ENCODE measurements around the gene CRELD1. TPM values are rescaled to one million over a fixed set of nuclear protein-coding genes. Genes with fewer than 3 reads are reported as not detected.

The CRELD1 gene
- total and polyA plus RNA-seq, 2 of the 13 experiments (the other 11 are each of a cell fraction or from before 2014, with no cell fraction given) = 27.1 to 61.9 TPM

GRCh38 chr3:9890249-9891071, 43.2 kb upstream of the CRELD1 start, which contains the start of gene JAGN1 (continued):
- TF ChIP-seq POLR2AphosphoS2 (IDR thresholded peaks at IDR 0.05; ENCODE audit: low read depth, low read length) = no peak
- peak; percentile 43; the same call in 1 of the 2 replicates for TF ChIP-seq ZZZ3 (CRISPR knock-in tag; IDR thresholded peaks at IDR 0.05; ENCODE audit: borderline replicate concordance)
- no peak for TF ChIP-seq TBP (CRISPR knock-in tag; IDR thresholded peaks at IDR 0.05)
- peak; percentile 89 for TF ChIP-seq ZNF430 (CRISPR knock-in tag; IDR thresholded peaks at IDR 0.05)
- TF ChIP-seq DNMT1 (CRISPR knock-in tag; IDR thresholded peaks at IDR 0.05) = 0 out of 2 replicates have a peak, but pooled peaks have one; percentile 58
- no peak; the same call in 1 of the 2 replicates for TF ChIP-seq ADNP (CRISPR knock-in tag; IDR thresholded peaks at IDR 0.05)
- no peak for TF ChIP-seq ZNF557 (CRISPR knock-in tag; IDR thresholded peaks at IDR 0.05)
- peak; percentile 81 for TF ChIP-seq ZNF501 (CRISPR knock-in tag; IDR thresholded peaks at IDR 0.05)
- no peak for TF ChIP-seq CBX1 (IDR thresholded peaks at IDR 0.05; ENCODE audit: low read depth)
- 0 out of 2 replicates have a peak, but pooled peaks have one; percentile 76 for TF ChIP-seq AKNA (CRISPR knock-in tag; IDR thresholded peaks at IDR 0.05; ENCODE audit: borderline replicate concordance)
- no peak for TF ChIP-seq ZSCAN9 (CRISPR knock-in tag; IDR thresholded peaks at IDR 0.05; ENCODE audit: borderline replicate concordance)
- peak; percentile 27; the same call in 1 of the 2 replicates for TF ChIP-seq HNF4A (CRISPR knock-in tag; IDR thresholded peaks at IDR 0.05)
- no peak for TF ChIP-seq NBN (conservative IDR thresholded peaks at IDR 0.05)
- 0 out of 2 replicates have a peak, but pooled peaks have one; percentile 48 for TF ChIP-seq SATB2 (CRISPR knock-in tag; IDR thresholded peaks at IDR 0.05)
- no peak for TF ChIP-seq TRIM24 (CRISPR knock-in tag; IDR thresholded peaks at IDR 0.05)
- no peak for TF ChIP-seq SYNCRIP (IDR thresholded peaks at IDR 0.05; ENCODE audit: insufficient read depth, low read depth, low read length)
- no peak for TF ChIP-seq FOXK2 (IDR thresholded peaks at IDR 0.05)
- TF ChIP-seq ZSCAN20 (CRISPR knock-in tag; IDR thresholded peaks at IDR 0.05; ENCODE audit: borderline replicate concordance) = 0 out of 2 replicates have a peak, but pooled peaks have one; percentile 58
- TF ChIP-seq EED (CRISPR knock-in tag; IDR thresholded peaks at IDR 0.05) = 0 out of 2 replicates have a peak, but pooled peaks have one; percentile 31
- TF ChIP-seq ZNF441 (CRISPR knock-in tag; IDR thresholded peaks at IDR 0.05; ENCODE audit: borderline replicate concordance) = peak; percentile 60; the same call in 1 of the 2 replicates
- peak; percentile 87; the same call in 1 of the 2 replicates for TF ChIP-seq ZNF20 (CRISPR knock-in tag; IDR thresholded peaks at IDR 0.05)
- peak; percentile 63 for TF ChIP-seq PAXIP1 (CRISPR knock-in tag; conservative IDR thresholded peaks at IDR 0.05)
